SK-N-SH (cell line): ENCODE data around the gene CCDC183.

Experiments
- EP300 ChIP-seq, 2 experiments: IDR thresholded peaks; 2 replicates each; pipeline versions ENCODE4 v1.4.0 to v1.6.1; 2012; ENCODE audit warnings: borderline replicate concordance in 1 of 2, low read depth in 1 of 2, low read length in 1 of 2
- MXI1 ChIP-seq: IDR thresholded peaks from 2 replicates; pipeline ENCODE4 v1.6.1; 2012; ENCODE audit warnings: mild to moderate bottlenecking, low read depth, low read length, improper control_type of control experiment
- RCOR1 ChIP-seq: fragments of 150-350 bp; IDR thresholded peaks from 2 replicates; pipeline ENCODE4 v1.6.1; 2017; ENCODE audit warnings: antibody characterized with exemption, low read length
- TAF1 ChIP-seq: IDR thresholded peaks from 2 replicates; pipeline ENCODE4 v1.6.1; 2012; ENCODE audit warnings: low read depth, mild to moderate bottlenecking, low read length, moderate library complexity, borderline replicate concordance
- TF ChIP-seq, protein P1 (sequence below): fragments of 200-600 bp; sonication (generic); IDR thresholded peaks from 2 replicates; pipeline ENCODE4 v1.6.1; 2017; ENCODE audit warnings: antibody characterized with exemption, mild to moderate bottlenecking, moderate library complexity

DNA sequence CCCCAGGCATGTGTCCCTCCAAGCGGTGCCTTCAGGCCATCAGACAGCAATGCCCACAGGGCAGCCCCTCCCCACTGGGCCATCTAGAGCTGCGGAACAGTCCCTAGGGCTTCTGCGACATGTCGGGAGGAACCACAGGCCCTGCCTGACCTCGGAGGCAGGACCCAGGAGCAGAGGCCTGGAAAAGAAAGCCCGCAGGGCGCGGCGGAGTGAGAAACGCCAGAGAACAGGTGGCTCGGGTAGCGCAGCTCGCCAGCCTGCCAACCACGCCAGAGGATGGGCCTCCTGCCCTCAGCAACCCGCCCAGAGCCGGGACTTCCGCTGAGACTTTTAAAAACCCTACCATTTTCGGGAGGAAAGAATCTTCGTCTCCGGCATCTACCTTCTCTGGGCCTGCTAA lies 38.8 kb upstream of the CCDC183 start:
- no peak for TF ChIP-seq EP300 (IDR thresholded peaks at IDR 0.05; ENCODE audit: borderline replicate concordance in 1 of 2, low read depth in 1 of 2, low read length in 1 of 2)
- TF ChIP-seq, protein P1, sequence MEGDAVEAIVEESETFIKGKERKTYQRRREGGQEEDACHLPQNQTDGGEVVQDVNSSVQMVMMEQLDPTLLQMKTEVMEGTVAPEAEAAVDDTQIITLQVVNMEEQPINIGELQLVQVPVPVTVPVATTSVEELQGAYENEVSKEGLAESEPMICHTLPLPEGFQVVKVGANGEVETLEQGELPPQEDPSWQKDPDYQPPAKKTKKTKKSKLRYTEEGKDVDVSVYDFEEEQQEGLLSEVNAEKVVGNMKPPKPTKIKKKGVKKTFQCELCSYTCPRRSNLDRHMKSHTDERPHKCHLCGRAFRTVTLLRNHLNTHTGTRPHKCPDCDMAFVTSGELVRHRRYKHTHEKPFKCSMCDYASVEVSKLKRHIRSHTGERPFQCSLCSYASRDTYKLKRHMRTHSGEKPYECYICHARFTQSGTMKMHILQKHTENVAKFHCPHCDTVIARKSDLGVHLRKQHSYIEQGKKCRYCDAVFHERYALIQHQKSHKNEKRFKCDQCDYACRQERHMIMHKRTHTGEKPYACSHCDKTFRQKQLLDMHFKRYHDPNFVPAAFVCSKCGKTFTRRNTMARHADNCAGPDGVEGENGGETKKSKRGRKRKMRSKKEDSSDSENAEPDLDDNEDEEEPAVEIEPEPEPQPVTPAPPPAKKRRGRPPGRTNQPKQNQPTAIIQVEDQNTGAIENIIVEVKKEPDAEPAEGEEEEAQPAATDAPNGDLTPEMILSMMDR: no peak
- no peak for TF ChIP-seq RCOR1
- TF ChIP-seq MXI1: no peak
- TF ChIP-seq TAF1: no peak
